OCI-LY1 (cell line): ENCODE results near the gene TMEM52B.
"Not testable (repeated sequence)": the region's sequence is repeated elsewhere in the genome, so short reads cannot be mapped to it uniquely, and the experiment has no call there.

Experiments used
- H2AFZ ChIP-seq: fragments of 200-600 bp; sonication (generic), shearing (Covaris generic); 2 replicates; pipeline ENCODE4 v1.6.0; 2014; ENCODE audit warnings: antibody characterized with exemption, mild to moderate bottlenecking, low read length
- H3F3A ChIP-seq: fragments of 200-600 bp; sonication (generic), shearing (Covaris generic); 2 replicates; pipeline ENCODE4 v1.6.0; 2014; ENCODE audit warnings: mild to moderate bottlenecking, antibody characterized with exemption, low read length, moderate library complexity; ENCODE audit not compliant: insufficient read depth
- H3K27ac ChIP-seq: fragments of 200-600 bp; sonication (generic); 2 replicates; pipeline ENCODE4 v1.5.1; 2014; ENCODE audit warnings: low read length, mixed run types, mild to moderate bottlenecking, low read depth; ENCODE audit not compliant: poor library complexity, severe bottlenecking
- H3K27me3 ChIP-seq: fragments of 200-600 bp; sonication (generic); 2 replicates; pipeline ENCODE4 v1.6.0; 2014; ENCODE audit warnings: antibody characterized with exemption, mild to moderate bottlenecking, low read length, moderate library complexity; ENCODE audit not compliant: insufficient read depth
- H3K36me3 ChIP-seq: fragments of 200-600 bp; sonication (generic); 2 replicates; pipeline ENCODE4 v1.6.1; 2014; ENCODE audit warnings: mild to moderate bottlenecking, antibody characterized with exemption, low read length, moderate library complexity, mixed read lengths; ENCODE audit not compliant: insufficient read depth
- H3K4me1 ChIP-seq: fragments of 200-600 bp; sonication (generic); 2 replicates; pipeline ENCODE4 v1.5.1; 2014; ENCODE audit warnings: mild to moderate bottlenecking, low read length, moderate library complexity; ENCODE audit not compliant: insufficient read depth, severe bottlenecking
- H3K4me2 ChIP-seq: fragments of 200-600 bp; sonication (generic), shearing (Covaris generic); 2 replicates; pipeline ENCODE4 v1.6.1; 2014; ENCODE audit warnings: low read length
- H3K4me3 ChIP-seq: fragments of 200-600 bp; sonication (generic); 2 replicates; pipeline ENCODE4 v1.5.1; 2014; ENCODE audit warnings: low read length, low read depth, mild to moderate bottlenecking, mixed read lengths; ENCODE audit not compliant: poor library complexity, severe bottlenecking
- H3K79me2 ChIP-seq: fragments of 200-600 bp; shearing (Covaris generic); 2 replicates; pipeline ENCODE4 v1.6.1; 2016; ENCODE audit warnings: mixed run types, low read length, mixed read lengths; ENCODE audit not compliant: insufficient read depth
- H3K9ac ChIP-seq: fragments of 200-600 bp; sonication (generic), shearing (Covaris generic); 2 replicates; pipeline ENCODE4 v1.6.1; 2014; ENCODE audit warnings: mild to moderate bottlenecking, low read length, mixed read lengths
- H3K9me2 ChIP-seq: fragments of 200-600 bp; sonication (generic), shearing (Covaris generic); 2 replicates; pipeline ENCODE4 v1.6.1; 2014; ENCODE audit warnings: low read depth, mild to moderate bottlenecking, low read length, mixed read lengths
- H3K9me3 ChIP-seq: fragments of 200-600 bp; shearing (Covaris generic); 2 replicates; pipeline ENCODE4 v1.6.1; 2014; ENCODE audit warnings: low read length, mixed read lengths
- H4K20me1 ChIP-seq: fragments of 200-600 bp; sonication (generic), shearing (Covaris generic); 2 replicates; pipeline ENCODE4 v1.6.0; 2016; ENCODE audit warnings: mild to moderate bottlenecking, low read length; ENCODE audit not compliant: insufficient read depth
- CTCF ChIP-seq: fragments of 200-600 bp; sonication (generic), shearing (Covaris generic); IDR thresholded peaks from 2 replicates; pipeline ENCODE4 v1.5.1; 2017; ENCODE audit warnings: mild to moderate bottlenecking, antibody characterized with exemption, low read length, moderate library complexity, mixed read lengths
- EZH2 ChIP-seq: fragments of 200-600 bp; sonication (generic), shearing (Covaris generic); IDR thresholded peaks from 2 replicates; pipeline ENCODE4 v1.8.0; 2017; ENCODE audit warnings: borderline replicate concordance, mixed run types, mild to moderate bottlenecking, antibody characterized with exemption, low read length, moderate library complexity, mixed read lengths

TMEM52B gene

DNA sequence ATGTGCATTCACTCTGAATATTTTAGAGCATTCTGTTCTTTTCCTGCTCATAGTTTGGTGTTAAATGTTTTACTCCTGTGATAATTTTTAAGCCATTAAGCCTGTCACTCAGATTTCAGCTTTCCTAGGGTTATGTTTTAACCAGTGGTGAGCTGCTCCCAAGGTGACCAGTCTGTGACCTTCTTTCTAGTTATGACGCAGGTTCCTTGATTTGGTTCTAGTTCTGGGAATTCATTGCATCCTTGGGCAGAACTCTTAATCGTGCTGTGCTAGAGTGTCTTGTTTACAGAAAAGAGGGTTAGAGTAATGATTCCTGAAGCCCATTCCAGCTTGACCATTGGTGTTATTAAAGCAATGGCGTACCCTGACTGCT is 36.0 kb downstream of the TMEM52B start:
- H3K9ac ChIP-seq = peak overlapping the region; percentile 94
- H3K4me3 ChIP-seq = peak overlapping the region; percentile 92
- TF ChIP-seq CTCF = no peak
- no peak for TF ChIP-seq EZH2

DNA sequence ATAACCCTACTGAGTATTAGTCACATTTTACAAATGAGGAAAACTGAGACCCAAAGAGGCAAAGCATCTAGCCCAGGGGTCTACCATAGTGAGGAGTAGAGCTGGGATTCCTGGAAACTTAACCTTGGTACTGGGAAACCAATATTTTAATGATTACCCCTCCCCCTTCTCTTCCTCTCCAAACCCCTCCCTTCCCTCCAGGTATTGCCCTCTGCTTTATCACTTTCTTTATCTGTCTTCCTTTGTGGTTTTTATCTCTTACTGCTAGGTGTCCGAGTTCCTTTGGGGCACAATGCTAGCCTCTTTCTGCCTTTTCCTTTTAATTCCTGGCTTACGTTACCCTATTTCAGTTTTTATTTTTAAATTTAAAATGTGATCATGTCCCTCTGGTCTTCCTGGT is 36.6 kb downstream of the TMEM52B start:
- Histone ChIP-seq H3K27me3 (no peaks in the 10 kb centered on the region), H2AFZ (no peak overlapping the region), H3K9me2 (no peaks in the 10 kb centered on the region), H3K9me3 (no peaks in the 10 kb centered on the region), H3K79me2 (peaks cover 28% of the 10 kb centered on the region), H3K36me3 (peaks cover 41% of the 10 kb centered on the region), H3F3A (no peaks in the 10 kb centered on the region), H3K4me1 (peaks cover 24% of the 10 kb centered on the region), H3K27ac (peak overlapping the region; percentile 94), H3K4me3 (peak overlapping the region; percentile 92), H3K9ac (peak overlapping the region; percentile 94), H3K4me2 (peak overlapping the region; percentile 82), H4K20me1 (no peaks in the 10 kb centered on the region)
- TF ChIP-seq CTCF = no peak
- TF ChIP-seq EZH2 = no peak

More for the DNA sequence above, 36.0 kb downstream of the TMEM52B start:
- Histone ChIP-seq H3K4me1 (peaks cover 24% of the 10 kb centered on the region), H3K4me2 (peak overlapping the region; percentile 82), H3K79me2 (peaks cover 28% of the 10 kb centered on the region), H3K27me3 (no peaks in the 10 kb centered on the region), H3F3A (no peaks in the 10 kb centered on the region), H3K9me3 (no peaks in the 10 kb centered on the region), H2AFZ (no peak overlapping the region), H3K9me2 (no peaks in the 10 kb centered on the region), H4K20me1 (no peaks in the 10 kb centered on the region), H3K36me3 (peaks cover 35% of the 10 kb centered on the region), H3K27ac (peak overlapping the region; percentile 94)

DNA sequence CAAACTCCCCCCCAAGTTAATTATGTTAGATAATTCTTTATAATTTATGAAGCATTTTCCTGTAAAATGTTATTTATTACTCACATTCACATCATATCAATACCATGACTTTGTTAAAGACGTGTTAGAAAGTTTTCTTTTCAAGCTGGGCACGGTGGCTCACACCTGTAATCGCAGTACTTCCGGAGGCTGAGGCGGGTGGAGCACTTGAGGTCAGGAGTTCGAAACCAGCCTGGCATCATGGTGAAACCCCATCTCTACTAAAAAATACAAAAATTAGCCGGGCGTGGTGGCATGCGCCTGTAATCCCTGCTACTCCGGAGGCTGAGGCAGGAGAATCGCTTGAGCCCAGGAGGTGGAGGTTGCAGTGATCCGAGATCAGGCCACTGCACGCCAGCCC is 37.1 kb downstream of the TMEM52B start:
- not testable (repeated sequence) for H2AFZ ChIP-seq, H3F3A ChIP-seq, H3K9me3 ChIP-seq, H3K9ac ChIP-seq, H3K27ac ChIP-seq, H3K27me3 ChIP-seq, H3K9me2 ChIP-seq, H4K20me1 ChIP-seq
- peaks cover 46% of the 10 kb centered on the region for H3K36me3 ChIP-seq
- peak overlapping the region; percentile 92 for H3K4me3 ChIP-seq
- H3K4me2 ChIP-seq = peak overlapping the region; percentile 82
- peaks cover 24% of the 10 kb centered on the region for H3K4me1 ChIP-seq
- H3K79me2 ChIP-seq = peaks cover 28% of the 10 kb centered on the region

DNA sequence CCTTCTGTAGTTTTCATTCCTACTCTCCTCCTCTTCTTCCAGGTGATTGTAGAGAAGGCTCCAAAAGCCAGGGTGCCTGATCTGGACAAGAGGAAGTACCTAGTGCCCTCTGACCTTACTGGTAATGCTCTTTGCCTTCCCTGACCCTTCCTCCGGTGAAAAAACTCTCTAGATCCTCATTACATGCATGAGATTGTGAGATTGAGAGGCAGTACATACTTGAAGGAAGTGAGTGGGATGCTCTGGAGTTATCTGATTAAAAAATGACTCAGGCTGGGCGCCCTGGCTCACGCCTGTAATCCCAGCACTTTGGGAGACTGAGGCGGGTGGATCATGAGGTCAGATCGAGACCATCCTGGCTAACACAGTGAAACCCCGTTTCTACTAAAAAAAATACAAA is 39.2 kb downstream of the TMEM52B start:
- H3K4me3 ChIP-seq = no peak overlapping the region
- H3K27ac ChIP-seq = no peak overlapping the region
- no peaks in the 10 kb centered on the region for H3F3A ChIP-seq
- no peaks in the 10 kb centered on the region for H3K9me3 ChIP-seq
- peaks cover 28% of the 10 kb centered on the region for H3K79me2 ChIP-seq
- no peak overlapping the region for H3K4me2 ChIP-seq
- peaks cover 31% of the 10 kb centered on the region for H3K4me1 ChIP-seq
- peaks cover 67% of the 10 kb centered on the region for H3K36me3 ChIP-seq
- TF ChIP-seq EZH2 (no peak), CTCF (no peak)
- no peak overlapping the region for H3K9ac ChIP-seq
- H2AFZ ChIP-seq = no peak overlapping the region
- no peaks in the 10 kb centered on the region for H4K20me1 ChIP-seq
- no peaks in the 10 kb centered on the region for H3K9me2 ChIP-seq
- no peaks in the 10 kb centered on the region for H3K27me3 ChIP-seq
